Endothelial cell of umbilical vein (primary cell): ENCODE data around the gene OR5M3.

Experiments used
- EZH2 ChIP-seq: IDR thresholded peaks from 2 replicates; pipeline ENCODE4 v1.6.1; 2012; ENCODE audit warnings: borderline replicate concordance, low read depth, mild to moderate bottlenecking, moderate library complexity, low read length, inconsistent platforms; ENCODE audit not compliant: severe bottlenecking
- GATA2 ChIP-seq: IDR thresholded peaks from 2 replicates; pipeline ENCODE4 v1.7.0; 2011; ENCODE audit warnings: low read depth, mild to moderate bottlenecking, moderate library complexity, mixed read lengths, low read length; ENCODE audit not compliant: insufficient read length, insufficient read depth
- JUN ChIP-seq: IDR thresholded peaks from 2 replicates; pipeline ENCODE4 v1.6.1; 2011; ENCODE audit warnings: borderline replicate concordance, low read depth; ENCODE audit not compliant: insufficient read length, insufficient read depth
- MYC ChIP-seq: IDR thresholded peaks from one replicate; pipeline ENCODE4 v1.6.1; 2011; ENCODE audit warnings: mild to moderate bottlenecking, low read depth, low read length
- POLR2A ChIP-seq: IDR thresholded peaks from 2 replicates; pipeline ENCODE4 v1.6.1; 2012; ENCODE audit warnings: low read depth, mild to moderate bottlenecking, control low read depth, low read length
- POLR2AphosphoS5 ChIP-seq: IDR thresholded peaks from 2 replicates; pipeline ENCODE4 v1.6.1; 2012; ENCODE audit warnings: low read depth, mild to moderate bottlenecking, control low read depth, low read length, moderate library complexity; ENCODE audit not compliant: insufficient read depth
- TF ChIP-seq, protein P1 (sequence below), 2 donors: IDR thresholded peaks; 1 replicate in 1 of 2; 2 replicates in 1 of 2; pipeline ENCODE4 v1.5.1; 2011; ENCODE audit warnings: low read length in 2 of 2, mild to moderate bottlenecking in 2 of 2, moderate library complexity in 2 of 2, control low read depth in 1 of 2, inconsistent platforms in 1 of 2, low read depth in 1 of 2; ENCODE audit not compliant: insufficient read depth in 1 of 2; ENCODE audit errors: extremely low read depth in 1 of 2
- TF ChIP-seq, protein P2 (sequence below): IDR thresholded peaks from 2 replicates; pipeline ENCODE4 v1.6.1; 2011; ENCODE audit not compliant: insufficient read depth, insufficient read length

DNA sequence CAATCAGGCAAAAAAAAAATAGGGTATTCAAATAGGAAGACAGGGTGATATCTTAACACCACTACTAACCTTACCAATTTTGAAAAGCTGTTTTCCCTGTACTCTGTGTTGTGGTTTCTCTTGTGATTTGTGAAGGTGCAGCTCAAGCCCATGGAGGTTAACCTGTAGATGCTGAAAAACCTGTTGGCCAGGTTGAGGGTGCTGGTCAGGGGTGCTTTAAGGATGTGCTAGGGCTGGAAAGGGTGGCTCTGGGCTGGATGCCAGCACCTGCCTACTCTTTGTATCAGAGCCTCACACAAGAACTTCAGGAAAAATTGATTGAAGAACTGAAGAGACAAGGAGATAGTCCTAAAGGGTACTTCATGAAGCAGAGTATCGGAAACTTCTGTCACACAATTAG is 36.3 kb upstream of the OR5M3 start:
- TF ChIP-seq, protein P1, sequence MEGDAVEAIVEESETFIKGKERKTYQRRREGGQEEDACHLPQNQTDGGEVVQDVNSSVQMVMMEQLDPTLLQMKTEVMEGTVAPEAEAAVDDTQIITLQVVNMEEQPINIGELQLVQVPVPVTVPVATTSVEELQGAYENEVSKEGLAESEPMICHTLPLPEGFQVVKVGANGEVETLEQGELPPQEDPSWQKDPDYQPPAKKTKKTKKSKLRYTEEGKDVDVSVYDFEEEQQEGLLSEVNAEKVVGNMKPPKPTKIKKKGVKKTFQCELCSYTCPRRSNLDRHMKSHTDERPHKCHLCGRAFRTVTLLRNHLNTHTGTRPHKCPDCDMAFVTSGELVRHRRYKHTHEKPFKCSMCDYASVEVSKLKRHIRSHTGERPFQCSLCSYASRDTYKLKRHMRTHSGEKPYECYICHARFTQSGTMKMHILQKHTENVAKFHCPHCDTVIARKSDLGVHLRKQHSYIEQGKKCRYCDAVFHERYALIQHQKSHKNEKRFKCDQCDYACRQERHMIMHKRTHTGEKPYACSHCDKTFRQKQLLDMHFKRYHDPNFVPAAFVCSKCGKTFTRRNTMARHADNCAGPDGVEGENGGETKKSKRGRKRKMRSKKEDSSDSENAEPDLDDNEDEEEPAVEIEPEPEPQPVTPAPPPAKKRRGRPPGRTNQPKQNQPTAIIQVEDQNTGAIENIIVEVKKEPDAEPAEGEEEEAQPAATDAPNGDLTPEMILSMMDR (IDR thresholded peaks at IDR 0.05; ENCODE audit: extremely low read depth in 1 of 2, insufficient read depth in 1 of 2, low read depth in 1 of 2, low read length in 2 of 2) = no peak
- TF ChIP-seq JUN (no peak), POLR2AphosphoS5 (no peak), GATA2 (no peak), EZH2 (no peak), POLR2A (no peak), MYC (no peak)
- TF ChIP-seq, protein P2, sequence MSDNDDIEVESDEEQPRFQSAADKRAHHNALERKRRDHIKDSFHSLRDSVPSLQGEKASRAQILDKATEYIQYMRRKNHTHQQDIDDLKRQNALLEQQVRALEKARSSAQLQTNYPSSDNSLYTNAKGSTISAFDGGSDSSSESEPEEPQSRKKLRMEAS = no peak
